H1 (cell line): ENCODE data around the gene PLXND1. TPM values are rescaled to one million over a fixed set of nuclear protein-coding genes. Genes with fewer than 3 reads are reported as not detected.

ENCODE experiments used
- ASH2L ChIP-seq: fragments of 200-600, 300-600 bp; sonication (generic); IDR thresholded peaks from one replicate; pipeline ENCODE4 v1.7.1; 2017; ENCODE audit warnings: low read length
- BRCA1 ChIP-seq: IDR thresholded peaks from 2 replicates; pipeline ENCODE4 v1.6.1; 2012; ENCODE audit warnings: low read depth, low read length, improper control_type of control experiment
- CHD1 ChIP-seq: IDR thresholded peaks from 2 replicates; pipeline ENCODE4 v1.6.1; 2012; ENCODE audit warnings: low read depth, low read length, improper control_type of control experiment
- CREB1 ChIP-seq: IDR thresholded peaks from 2 replicates; pipeline ENCODE4 v1.6.1; 2012; ENCODE audit warnings: inconsistent platforms
- NRF1 ChIP-seq: IDR thresholded peaks from 2 replicates; pipeline ENCODE4 v1.6.1; 2011; ENCODE audit warnings: mild to moderate bottlenecking, low read depth, low read length, improper control_type of control experiment
- polyA plus RNA-seq, 7 experiments: library from polyadenylated mRNA; depleted of rRNA in 3 of 7; stranded (reverse) in 5 of 7; unstranded in 2 of 7; fragments of >200 nt in 5 of 7; fragments of 200-250 nt in 2 of 7; gene quantifications; 1 replicate in 5 of 7; 2 replicates in 1 of 7; 4 replicates in 1 of 7; pipeline versions ENCODE4 v1.2.1 to v1.2.3, GENCODE V29; 2011 to 2013; ENCODE audit warnings: missing spikeins in 2 of 7, mixed read lengths in 2 of 7
- total RNA-seq: library from RNA; stranded (reverse); fragmentation: NEBNext Ultra II Directional; extraction: Animal tissue kit (Norgen Biotek cat#: 25700); gene quantifications from 2 replicates; pipeline ENCODE4 v1.2.1, GENCODE V29; 2021

Gene PLXND1
- total and polyA plus RNA-seq, 2 of the 8 experiments (the other 6 are each of a cell fraction or from before 2014, with no cell fraction given): 17.7 to 66.4 TPM

DNA sequence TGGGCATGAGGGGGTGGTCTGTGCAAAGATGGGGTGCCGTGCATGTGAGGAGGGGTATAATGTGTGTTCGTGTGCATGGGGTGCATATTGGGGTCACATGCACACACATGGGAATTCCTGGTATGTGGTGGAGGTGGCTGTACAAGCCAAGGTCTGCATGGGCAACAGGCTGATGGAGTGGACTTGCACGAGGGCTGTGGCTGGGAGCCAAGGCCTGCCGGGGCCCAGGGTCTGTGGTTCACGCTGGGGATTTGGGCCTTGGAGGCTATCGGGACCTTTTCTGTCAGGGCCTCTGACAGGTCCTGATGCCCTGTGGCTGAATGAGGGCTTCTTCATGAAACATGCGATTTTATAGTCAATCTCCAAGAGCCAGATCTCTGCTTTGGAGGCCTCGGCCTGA lies 9.8 kb upstream of the PLXND1 start (continued):
- TF ChIP-seq NRF1 (no peak), CREB1 (no peak), ASH2L (no peak), CHD1 (no peak), BRCA1 (no peak)
